Right kidney (tissue), 1 donor: ENCODE results near the gene RAD51B.
"Not testable (repeated sequence)": the region's sequence is repeated elsewhere in the genome, so short reads cannot be mapped to it uniquely, and the experiment has no call there.

ENCODE experiments used
- DNase-seq: peaks from one replicate; pipeline ENCODE4 v3.0.0-alpha.2; 2016

RAD51B gene

DNA sequence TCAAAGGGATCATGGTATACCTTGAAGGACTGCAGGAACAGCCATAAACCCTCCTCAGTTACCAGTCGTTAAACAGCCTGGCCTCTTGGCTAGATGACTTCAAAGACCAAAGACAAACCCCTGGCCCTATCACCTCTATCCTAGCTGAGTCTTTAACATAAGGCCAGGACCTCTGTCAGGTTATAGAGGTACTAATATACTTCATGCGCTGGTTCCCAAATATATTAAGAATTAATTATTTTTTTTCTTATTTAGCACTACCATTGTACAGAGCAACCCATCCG lies 459.8 kb downstream of the RAD51B start:
- no peak for DNase-seq

DNA sequence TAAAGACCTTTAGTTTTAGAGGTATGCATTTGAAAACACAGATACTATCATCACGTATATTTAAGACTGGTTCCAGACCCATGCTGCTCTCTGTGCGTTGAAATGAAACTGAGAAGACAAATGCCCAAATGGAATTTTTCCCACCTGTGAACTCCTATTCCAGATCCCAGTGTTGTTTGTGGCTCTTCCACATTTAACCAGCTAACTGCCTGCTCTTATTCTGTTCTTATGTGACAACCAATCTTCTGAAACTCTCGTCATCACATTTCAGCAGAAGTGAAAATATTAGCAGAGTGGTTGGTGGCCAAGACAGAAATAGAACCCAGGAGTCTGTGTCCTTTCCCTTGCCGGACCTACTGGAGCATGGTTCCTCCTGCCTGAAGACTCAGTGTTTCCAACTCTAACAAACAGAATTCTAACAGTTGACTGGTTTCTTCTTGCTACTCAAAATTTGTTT lies 460.2 kb downstream of the RAD51B start:
- no peak for DNase-seq

DNA sequence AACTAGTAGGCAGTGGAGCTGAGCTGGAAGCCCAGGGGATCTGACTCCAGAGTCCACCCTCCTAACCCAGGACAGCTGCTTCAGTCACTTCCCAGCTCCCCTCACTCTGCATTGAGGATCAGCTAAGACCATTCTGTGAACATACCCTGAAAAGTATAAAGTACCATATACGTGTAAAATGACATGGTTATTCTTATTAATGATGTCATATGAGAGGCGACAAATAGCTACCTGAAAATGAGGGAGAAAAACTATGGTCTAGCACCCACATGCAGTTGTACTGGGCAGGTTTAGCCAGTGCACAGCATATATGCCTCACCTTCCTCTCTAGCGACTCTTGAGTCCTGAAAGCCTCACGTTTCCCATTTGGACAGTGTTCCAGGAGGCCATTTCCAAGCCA lies 461.9 kb downstream of the RAD51B start:
- DNase-seq, result no peak

DNA sequence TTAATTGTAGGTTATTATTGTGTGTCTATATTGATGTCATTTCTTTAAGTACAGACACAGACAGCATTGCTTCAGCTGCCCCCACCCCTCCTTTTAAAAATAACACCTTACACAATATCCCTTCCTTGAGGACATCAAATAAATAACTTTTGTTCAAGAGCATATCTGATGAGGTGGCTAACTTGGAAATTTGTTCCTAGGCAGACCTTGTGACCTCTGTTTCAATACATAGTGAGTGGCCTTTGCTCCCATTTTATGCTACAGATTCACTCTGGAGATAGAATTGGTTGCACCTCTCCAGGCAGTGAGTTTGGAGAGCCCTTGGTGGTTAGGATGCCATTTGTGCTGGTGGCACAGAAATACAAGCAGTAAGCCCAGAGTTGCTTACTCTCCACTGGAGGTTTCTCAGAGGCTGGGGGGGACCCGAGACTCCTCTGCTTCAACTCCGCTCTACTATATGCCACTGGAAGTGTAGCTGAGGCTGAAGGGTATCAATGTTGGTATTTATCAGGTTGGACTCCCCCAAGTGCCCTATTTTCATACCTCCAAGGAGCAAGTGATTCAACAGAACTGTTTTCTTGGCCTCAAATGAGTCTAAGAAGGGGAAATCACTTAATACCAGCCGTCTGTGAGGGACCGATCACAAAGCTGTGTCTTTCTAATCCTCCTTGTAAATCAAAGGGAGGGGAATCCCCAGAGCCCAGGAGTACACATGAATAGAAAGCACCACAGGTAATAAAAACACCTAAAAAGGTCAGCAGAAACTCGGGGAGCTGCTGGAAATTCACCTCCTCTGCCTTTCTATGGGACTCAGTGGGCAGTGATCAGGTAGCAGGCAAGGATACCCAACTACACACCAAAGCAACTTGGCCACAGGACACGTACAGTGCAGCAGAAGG lies 463.1 kb downstream of the RAD51B start:
- DNase-seq, result no peak

DNA sequence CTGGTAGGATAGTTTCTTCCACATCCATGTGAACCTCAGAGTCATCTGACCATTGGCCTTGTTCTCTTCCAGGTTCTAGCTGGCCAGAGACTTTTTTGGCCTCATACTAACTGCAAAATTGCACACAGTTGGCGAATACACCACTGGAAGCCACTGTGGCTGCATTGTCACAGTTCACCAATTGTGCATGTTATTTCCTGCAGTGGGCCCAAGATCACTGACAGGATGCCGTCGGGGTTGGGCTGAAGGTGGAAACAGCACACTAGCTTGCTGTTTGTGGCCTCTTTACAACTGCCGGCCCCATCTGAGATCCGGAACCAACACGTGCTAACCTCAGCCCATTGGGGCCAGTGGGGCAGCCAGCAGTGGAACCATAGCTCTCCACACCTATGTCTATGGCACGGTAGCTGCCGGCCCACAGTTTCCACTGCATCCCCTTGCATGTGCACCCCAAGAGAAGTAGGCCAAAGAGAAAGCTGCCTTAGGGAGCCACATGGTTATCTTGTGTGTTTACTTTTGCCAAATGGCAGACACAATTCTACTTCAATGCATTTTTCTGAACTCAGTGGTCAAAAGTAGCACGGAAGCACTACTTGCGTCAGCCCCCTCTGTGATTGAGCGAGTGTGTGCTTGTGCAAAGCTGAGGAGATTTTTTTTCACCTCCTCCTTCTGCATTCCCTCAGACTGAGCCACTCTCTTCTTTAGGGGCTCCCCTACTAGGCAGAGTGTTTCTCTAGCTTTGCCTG lies 464.0 kb downstream of the RAD51B start:
- DNase-seq, result no peak

DNA sequence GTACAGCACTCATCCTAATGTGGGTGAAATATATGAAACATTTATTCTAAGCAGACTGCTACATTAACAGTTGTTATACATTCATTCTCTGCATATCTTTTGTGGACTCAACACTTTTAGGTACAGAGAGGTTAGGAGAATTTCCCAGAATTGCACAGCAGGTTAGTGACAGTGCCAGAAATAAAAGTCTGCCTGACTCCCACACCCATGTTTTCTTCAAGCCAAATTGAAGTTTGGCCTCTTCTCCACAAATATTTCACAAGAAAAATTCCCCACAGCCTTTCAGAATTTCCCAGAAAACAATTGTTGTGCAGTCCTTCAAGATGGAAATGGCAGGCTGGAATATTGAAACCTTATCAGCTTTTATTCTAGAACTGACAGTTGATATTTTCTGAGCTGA lies 464.8 kb downstream of the RAD51B start:
- DNase-seq, result no peak

DNA sequence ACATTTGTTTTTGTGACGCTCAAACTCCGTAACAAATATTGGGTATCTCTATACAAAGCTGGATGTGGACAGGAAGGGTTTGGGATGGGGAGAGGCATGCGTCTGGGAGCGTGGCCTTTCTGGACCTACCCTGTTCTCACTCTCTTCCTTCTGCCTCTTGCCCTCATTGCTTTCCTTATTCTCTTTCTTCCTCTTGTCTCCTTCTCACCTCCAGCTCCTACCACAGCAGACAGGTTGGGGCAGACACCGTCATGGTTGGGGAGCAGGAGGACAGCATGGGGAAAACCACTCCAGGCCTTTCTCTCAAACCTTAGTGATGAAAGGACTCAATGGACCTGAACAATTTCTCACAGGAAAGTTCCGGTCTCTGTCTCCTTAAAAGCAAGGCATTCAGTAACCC lies 465.3 kb downstream of the RAD51B start:
- DNase-seq, result peak; percentile 43

DNA sequence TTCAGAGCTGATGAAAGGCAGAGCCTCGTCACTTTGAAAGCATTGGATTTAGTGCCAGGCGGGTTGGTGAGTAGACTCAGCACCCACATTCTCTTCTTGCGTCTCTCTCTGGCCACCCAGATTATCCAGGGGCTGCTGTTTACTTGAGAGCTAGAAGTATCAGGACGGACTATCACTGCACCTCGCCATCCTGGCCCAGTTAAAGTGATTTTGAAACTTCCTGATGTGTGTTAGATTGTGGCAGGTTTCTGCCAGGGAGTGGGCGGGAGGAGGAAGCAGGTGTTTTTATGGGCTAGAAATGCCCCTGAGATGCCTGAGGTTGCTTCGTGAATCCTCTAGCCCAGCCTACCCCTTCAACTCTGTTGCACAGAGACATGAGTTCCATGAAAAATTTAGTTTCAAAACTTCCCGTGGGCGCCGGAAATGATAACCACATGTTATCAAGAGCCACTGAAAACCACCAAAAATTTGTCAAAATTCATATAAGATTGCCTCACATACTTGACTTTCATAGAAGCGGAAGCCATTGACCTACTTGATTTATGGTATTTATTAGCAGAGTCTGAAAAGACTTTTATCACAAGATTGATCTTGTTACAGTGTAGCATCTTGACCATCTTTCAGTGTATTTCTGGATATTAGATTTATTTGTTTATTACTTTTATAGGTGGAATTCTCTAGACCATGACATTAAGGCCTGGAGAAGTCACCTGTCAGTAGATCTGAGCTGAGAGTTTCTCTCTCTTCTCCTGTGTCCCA lies 466.0 kb downstream of the RAD51B start:
- DNase-seq, result peak; percentile 48

DNA sequence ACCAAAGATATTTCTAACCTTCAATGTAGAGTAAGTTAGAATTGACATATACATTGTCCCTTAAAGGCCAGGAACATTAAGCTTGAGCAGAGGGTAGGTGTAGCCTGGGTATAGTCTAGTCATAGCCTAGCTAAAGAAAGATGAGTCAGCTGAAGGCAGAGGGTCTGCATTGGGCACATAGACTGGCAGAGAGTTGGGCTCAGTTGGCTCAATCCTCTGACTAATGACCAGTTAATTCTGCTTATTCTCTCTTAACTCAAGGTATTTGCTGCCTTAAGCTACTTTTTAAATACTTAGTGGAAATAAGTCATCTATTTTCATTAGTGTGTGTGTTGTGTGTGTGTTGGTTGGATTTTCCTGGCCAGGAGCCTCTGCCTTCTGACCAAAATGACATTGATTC lies 467.1 kb downstream of the RAD51B start:
- no peak for DNase-seq

DNA sequence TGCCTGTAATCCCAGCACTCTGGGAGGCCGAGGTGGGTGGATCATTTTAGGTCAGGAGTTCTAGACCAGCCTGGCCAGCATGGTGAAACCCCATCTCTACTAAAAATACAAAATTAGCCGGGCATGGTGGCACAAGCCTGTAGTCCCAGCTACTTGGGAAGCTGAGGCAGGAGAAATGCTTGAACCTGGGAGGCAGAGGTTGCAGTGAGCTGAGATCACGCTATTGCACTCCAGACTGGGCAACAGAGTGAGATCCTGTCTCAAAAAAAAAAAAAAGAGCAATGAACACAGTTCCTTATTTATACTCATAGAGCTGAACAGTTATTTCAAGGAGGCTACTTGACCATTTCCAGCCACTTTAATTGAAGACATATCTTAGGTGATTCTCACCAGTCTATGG lies 469.9 kb downstream of the RAD51B start:
- not testable (repeated sequence) for DNase-seq

DNA sequence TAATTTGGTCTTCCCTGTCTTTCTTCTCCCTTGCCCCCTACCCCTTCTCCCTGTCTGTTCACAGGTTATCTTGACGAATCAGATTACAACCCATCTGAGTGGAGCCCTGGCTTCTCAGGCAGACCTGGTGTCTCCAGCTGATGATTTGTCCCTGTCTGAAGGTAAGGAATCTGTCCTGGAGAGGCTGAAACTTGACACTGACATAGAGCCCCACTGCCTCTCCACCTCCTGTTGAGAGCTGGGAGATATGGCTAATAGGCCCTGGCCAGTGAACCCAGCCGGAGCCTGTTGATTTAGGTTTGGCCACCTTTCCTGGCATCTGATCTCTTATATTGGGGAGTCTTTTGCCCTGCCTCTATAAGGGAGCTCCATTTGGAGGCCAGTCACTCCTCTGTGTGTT lies 472.2 kb downstream of the RAD51B start:
- peak; percentile 37 for DNase-seq

DNA sequence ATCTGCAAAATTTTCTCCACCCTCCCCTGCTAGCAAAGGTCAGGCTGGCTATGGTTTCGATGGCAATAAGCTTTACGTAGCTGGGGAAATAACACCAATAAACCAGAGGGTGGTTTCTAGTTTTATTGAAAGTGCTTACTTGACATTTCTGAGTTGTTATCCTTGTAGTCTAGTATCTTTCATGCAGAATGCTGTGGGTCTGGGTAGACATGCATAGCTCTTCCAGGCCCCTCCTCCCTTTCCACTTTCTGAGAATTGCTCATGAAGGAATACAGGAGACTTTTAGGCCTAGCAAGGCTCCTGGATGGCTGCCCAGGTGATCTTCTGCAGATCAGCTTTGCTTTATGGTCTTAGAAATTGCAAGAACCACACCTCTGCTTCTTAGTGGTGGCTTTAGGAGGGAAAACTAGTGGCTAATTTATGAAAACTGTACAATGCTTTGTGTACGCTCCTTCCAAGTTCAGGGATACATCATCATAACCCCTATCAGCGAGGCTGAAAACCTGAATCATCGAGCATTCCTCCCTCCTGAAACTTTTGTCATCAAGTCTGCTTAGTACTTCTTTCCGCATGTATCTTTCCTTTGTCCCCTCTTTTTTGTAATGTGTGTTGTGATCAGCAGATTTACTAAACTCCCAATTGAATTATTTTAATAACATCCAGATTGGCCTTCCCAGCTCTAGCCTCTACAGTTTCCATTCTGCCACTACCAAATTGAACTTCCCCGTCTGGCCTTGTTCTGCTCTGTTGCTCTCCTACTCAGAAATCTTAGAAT lies 473.0 kb downstream of the RAD51B start:
- no peak for DNase-seq

DNA sequence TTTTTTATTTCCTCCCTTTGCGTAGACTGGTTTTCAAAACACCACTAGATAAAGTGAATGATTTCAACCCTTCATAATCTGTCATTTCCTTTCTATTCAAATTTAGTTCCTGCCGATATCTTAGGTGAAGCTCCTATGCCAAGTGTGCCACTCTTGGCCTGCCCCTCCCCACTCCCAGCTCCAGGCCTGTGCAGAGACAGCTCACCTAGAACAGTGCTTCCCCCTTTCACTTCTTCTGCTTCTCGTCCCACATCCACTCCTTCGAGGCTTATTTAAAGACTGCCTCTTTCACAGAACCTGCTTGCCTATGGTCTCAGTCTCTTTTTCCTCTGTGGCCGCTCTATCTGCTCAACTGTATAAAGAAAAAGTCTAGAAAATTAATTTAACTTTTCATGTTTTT lies 473.8 kb downstream of the RAD51B start:
- DNase-seq, result no peak

DNA sequence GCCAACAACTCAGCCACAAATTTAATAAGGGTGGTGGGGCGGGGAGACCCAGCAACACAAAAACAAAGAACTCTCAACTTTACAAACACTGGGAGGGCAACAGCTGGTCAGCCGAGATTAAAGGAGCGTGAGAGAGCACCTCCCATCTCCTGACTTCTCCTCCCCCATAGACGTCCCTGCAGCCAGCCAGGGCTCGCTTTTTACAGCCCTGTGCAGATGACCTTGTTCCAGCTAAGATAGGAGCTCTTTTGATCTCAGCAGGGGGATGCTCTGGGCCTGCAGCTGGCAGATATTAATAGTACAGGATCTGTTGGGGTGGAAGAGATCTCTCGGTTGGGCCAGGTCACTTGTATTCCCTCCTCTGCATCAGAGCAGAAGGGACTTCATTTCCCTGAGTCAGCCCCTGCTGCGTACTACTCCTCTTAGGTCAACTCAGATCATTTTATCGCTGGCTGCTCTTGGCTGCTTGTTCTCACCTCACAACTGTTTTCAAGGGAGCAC lies 475.8 kb downstream of the RAD51B start:
- peak; percentile 72 for DNase-seq

DNA sequence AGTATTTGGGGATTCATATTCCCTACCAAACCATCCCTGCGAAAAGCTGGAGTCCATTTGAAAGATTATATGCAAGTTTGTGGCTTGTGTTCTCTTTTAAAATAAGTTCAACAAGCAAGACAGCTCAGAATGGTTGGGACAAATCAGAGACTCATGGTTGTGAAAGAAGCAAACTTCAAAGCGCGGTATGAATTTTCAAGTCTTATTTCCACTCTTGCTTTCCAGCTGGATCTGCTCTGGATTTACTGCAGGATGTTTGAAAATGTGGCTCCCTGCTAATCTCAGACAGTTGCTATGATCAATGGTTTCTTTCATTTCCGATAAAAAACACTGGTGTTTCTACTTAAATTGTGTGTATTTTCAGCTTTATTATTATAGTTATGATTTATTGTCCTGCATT lies 477.5 kb downstream of the RAD51B start:
- no peak for DNase-seq

DNA sequence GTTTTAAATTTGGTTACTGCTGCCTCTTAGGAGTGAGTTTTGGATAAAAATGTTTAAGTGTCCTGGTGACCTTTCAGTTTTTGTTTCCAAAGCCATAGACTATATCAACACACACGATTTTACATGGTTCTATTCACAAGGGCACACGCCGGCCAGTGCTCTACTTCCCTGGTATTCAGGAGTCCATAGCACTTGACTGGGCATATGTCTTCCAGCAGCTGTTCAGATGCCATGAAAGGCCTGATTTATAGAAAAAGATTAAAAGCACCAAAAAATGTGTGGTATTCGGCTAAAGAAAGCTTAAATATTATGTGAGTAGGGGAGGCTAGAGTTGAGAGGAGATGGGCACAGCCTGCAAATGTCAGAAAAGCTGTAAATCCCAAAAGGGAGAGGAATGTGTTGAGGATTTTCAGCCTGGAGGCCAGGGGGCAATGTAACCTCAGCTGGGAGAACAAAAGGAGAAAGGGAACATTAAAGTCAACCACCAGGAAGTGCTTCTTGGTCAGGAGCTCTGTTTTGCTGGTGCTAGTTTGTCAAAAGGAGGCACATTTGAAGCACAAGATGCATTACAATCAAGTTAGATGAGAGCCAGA lies 478.4 kb downstream of the RAD51B start:
- DNase-seq, result peak; percentile 53

DNA sequence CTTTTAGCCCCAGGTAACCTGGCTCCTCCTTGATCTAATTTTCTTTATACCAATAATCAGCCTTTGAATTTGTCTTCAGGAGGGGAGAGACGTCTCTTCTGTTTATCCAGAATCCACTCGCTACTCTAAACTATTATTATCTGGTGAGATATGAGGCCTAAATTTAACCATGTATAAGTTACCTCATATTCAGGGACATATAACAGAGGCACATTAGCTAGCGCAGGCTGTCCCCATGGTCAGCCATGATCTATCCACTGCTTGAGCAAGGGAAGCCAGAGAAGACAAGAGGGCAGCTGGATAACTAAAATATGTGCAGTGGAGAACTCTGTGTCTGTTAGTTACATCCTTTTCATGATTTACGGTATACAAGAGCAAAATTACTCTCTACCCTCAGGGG lies 481.0 kb downstream of the RAD51B start:
- no peak for DNase-seq

DNA sequence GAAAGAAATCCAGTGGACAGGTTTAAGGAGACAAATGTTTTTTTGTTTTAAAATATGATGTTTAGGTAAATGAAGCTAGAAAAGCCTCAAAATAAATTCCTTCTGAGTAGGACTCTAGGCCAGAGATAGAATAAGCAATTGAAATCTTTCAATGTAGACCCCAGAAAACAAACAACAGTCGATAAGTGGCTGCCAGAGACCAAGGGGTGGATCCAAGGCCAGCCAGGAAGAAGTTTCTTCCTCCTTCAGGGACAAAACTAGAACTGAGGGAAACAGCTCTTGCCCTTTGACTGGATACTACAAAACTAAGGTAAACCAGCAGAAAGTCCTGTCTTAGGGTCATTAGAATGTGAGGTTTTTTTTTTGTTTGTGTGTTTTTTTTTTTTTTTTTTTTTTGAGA lies 481.6 kb downstream of the RAD51B start:
- no peak for DNase-seq

DNA sequence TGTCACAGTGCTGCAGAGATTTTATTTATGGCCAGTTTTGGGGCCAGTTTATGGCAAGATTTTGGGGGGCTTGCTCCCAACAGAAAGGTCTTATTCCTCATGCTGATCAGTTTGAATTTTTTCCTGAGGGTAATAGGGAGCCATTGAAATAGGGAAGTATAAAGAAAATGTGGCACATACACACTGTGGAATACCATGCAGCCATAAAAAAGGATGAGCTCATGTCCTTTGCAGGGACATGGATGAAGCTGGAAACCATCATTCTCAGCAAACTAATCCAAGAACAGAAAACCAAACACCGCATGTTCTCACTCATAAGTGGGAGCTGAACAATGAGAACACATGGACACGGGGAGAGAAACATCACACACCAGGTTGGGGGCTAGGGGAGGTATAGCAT lies 483.4 kb downstream of the RAD51B start:
- DNase-seq, result not testable (repeated sequence)

DNA sequence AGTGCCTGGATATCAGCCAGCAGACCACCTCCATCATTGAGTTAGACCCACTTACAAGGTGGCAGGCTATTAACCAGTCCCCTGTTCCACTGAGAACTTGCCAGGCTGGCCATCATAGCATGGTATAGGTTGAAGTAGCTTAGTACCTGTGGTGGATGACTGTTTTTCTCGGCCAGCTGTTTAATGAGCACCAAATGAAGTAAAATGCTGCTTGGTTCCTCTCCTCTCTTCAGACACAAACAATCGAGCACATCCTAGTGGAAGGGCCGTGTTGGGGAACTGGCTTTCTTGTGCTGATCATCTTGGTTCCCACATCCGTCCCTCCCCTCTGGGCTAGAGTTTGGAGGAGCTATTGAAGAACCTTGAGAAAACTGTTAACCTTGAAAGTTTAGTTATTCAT lies 486.2 kb downstream of the RAD51B start:
- no peak for DNase-seq

DNA sequence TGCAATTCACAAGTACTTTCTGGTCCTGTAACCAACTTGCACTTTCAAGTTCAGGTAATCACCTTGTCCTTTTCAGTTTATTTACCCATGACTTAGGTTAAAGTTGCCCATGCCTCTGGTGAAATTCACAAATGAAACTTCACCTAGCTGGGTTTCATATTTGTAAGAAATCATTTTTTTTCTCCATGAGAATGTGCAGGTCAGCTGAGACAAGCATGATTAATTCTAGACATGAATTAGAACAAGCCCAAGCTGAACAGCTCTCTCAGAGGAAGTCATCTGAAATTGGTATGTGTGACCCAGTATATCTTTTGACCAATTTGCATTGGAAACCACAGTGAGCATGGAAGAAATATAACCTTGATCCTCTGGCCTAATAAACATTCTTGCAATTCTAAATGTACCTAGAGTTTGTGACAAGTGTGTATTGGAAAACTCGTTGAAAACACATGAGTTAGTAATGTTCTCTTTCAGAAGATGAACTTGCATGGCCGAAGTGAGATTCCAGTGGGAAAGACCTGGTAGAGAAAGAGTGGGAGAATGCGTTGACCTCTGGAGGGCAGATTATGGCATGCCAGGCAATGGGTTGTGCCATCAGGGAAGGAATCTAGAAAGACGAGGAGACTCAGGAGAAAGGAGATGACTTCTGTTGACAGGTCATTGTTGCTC lies 486.8 kb downstream of the RAD51B start:
- no peak for DNase-seq
